ENCODE results near the gene RBP7.
"Not testable (repeated sequence)": the region's sequence is repeated elsewhere in the genome, so short reads cannot be mapped to it uniquely, and the experiment has no call there.

The RBP7 gene

DNA sequence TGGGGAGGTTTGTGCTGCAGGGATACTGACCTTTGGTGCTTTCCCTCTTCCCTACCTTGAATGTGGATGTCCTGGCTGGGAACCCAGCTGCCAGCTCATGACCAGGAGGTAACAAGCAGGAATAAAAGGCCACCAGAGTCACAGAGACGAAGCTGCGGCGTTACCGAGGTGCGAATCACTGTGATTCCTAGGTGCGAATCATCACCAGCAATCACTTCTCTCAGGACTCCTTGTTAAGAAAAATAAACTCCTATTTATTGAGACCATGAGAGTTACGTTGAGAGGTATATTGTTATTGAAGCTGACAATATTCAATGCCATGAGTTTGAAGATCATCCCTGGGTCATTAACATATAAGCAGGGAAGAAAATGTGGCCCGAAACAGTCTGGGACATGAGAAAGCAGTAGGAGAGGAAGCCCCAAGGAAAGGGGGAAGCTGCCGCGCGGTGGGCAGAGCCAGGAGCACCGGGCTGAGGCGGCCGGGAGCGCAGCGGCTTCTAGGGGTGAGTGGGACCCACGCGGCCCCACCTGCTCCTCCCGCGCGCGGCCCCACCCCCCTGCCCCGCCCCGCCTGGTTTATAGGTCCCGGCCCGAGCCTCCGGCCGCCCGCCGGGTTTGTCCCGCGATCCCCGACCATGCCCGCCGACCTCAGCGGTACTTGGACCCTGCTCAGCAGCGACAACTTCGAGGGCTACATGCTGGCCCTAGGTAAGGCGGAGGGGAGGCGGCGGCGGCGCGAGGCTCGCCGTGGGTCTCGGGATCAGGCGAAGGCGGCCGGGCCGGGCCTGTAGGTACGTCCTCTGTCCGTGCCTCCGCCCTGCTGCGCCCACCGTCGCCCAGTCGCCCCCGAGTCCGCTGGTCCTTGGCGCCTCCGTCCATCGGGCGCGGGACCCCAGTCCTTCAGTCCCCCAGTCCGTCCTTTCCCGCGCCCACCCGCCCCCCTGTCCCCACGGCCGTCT is at the start of gene RBP7:
RBP7 (plus strand) TSS at position 605 of the 959 bp plus-strand sequence; CDS start at position 636, 31 bp downstream.
- no peak for DNase-seq

DNA sequence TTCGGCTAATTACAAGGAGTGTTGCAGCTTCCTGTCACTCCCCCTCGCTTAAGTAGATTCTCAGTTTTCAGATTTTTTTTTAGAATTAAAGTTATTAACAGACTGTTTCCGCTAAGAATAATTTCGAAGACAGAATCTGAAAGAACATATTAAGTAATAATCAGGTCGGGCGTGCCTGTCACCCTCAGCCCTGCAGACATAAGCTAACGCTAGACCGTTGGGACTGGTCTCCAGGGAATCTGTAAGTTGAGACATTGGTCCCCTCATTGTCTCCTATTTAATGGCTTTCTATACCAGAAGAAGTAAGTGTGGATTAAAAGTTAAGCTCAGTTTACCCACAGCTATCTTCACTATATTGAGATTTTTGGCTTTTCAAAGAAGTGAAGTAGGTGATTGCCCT is 39.3 kb upstream of the RBP7 start:
- no peak for DNase-seq

DNA sequence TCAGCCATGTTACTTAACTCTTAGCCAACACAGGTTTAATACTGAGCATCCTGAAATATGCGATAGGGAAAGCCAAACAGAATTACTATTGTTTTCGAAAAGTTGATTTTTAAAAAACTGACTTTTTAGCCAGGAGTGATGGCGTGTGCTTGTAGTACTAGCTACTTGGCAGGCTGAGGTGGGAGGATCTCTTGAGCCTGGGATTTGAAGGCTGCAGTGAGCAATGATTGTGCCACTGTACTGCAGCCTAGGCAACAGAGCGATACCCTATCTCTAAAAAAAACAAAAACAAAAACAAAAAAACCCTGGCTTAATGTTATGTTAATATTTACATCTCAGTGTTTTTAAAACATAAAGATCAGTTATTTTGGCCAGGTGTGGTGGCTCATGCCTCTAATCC is 37.0 kb upstream of the RBP7 start:
- DNase-seq = no peak

DNA sequence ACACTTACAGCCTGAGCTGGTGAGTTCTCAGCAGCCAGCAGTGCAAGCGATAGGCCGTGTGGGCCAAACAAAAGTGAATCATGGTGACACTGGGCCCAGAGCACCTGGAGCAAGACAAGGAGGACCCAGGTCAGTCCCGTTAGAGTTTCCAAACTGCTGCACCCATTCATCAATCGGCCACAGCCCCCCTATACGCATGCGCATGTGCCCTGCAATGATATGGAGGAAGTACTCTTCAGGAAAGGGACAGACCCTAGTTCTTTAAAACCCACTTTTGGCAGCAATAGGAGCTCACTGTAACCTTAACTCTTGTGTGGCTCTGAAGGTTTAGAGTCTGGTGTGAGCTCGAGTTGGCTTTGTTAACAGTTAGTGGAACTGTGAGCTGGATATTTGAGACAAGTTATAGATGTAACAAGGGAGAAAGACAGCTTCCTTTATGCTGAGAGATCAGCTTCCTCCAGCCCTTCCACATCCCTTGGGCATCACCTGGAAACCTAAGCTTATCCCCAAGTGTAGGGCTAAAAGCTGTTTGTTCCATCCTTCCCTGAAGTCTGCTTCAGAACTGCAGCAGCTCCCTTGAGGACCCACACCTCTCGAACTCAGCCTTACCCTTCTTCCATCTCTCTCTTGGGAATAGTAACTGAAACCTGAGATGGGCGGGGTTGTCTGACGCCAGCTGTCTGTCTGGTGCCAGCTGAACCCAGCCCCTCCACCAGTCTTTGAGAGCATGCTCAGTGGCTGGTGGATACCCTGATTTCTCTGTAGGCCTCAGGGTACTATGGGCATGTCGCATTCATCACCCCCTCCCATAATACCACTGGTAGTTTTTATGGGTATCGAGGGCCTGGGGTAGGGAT is 36.1 kb upstream of the RBP7 start:
- DNase-seq = no peak

DNA sequence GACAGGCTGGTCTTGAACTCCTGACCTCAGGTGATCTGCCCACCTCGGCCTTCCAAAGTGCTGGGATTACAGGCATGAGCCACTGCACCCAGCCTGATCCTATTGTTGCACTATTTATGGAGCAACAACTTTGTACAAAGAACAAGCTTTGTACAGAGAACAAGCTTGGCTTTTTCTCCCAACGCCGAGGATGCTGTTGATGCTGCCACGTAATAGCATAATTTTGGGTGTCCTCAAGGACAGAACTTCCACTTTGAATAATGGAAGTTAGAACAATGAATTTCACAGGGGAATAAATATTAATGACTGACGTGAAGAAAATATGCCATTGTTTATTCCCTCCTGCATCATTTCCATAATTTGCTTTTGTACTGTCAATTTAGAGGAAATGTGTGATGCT is 12.8 kb upstream of the RBP7 start:
- DNase-seq = no peak

DNA sequence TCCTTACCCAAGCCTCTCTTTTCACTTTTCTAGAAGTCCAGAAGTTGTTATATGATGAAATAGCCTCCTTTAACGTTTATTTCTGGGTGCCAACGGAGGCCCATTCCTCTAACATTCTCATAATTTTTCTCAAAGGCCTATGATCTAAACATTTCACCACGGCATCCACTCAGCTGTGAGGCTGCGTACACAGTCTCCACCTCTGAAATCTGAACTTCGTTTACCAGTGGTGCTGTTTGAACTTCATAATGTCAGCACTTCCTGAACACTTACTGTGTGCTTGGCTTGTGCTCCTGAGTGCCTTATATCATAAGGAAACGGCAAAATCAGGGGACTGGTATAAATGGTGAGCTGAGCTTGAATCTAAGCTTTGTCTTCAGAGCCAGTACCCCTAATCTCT is 12.0 kb upstream of the RBP7 start:
- no peak for DNase-seq

DNA sequence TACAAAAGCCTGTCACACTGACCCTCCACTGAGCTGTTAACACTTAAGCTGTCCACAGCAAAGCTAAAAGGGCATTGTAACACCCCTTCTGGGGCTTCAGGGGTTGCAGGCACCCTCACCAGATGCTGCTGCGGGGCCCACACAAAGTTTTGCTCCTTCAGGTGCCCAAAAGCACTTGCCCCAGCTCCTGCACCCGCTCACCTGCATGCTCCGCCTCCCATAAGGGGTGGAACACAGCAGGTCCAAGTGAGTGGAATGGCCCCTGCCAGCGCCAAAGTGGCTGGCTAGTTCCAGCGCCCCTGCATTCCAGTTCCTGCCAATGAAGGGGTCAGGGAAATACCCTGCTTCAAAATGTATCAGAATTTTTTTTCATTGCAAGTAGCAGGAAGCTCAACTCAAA is 7.3 kb upstream of the RBP7 start:
- no peak for DNase-seq

DNA sequence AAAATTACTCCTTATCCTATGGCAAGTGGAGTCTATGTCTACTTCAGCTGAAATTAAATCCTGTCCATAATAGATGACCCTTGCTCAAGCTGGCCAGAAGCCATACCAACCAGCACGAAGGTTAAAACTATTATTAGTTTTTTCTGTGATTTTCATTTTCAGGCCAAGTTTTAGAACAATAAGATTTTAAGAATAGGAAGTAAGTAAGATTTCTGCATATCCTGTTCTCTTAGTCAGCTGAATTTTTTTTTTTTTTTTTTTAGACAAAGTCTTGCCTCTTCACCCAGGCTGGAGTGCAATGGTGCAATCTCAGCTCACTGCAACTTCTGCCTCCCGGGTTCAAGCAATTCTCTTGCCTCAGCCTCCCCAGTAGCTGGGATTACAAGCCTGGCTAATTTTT is 6.1 kb upstream of the RBP7 start:
- no peak for DNase-seq

DNA sequence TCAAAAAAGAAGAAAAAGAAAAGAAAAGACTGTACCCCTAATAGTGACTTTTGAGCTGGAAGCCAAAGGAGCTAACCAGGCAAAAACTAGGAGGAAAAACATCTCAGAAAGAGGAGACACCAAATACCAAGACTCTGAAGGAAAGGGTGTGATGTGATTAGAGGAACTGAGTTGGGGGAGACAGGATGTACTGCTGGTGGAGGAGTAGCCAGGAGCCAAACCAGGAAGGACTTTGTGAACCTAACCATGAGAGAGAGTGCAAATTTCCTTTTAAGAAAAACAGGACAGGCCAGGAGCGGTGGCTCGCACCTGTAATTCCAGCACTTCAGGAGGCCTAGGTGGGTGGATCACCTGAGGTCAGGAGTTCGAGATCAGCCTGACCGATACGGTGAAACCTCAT is 4.1 kb upstream of the RBP7 start:
- DNase-seq = no peak

DNA sequence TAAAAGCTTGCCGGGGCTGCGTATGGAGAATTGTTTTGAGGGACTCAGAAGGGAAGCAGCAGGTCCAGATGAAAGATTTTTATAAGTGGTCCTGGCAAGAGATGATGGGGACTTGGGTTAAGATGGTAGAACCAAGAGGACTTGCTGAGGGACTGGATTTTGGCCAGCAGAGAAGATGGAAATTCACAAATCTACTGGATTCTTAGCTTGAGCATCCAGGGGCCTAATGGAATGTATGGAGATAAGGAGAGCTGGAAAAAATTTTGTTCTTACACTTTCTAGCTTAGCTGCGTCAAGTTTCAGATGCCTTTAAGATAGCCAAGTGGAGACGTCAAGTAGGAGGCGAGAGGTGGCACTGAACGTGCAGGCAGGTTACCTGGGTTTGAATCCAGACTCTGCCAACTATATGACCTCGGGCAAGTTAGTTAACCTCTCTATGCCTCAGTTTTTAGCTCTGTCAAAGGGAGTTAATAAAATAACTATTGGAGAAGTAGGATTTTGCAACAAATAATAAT is 3.4 kb upstream of the RBP7 start:
- DNase-seq = no peak

DNA sequence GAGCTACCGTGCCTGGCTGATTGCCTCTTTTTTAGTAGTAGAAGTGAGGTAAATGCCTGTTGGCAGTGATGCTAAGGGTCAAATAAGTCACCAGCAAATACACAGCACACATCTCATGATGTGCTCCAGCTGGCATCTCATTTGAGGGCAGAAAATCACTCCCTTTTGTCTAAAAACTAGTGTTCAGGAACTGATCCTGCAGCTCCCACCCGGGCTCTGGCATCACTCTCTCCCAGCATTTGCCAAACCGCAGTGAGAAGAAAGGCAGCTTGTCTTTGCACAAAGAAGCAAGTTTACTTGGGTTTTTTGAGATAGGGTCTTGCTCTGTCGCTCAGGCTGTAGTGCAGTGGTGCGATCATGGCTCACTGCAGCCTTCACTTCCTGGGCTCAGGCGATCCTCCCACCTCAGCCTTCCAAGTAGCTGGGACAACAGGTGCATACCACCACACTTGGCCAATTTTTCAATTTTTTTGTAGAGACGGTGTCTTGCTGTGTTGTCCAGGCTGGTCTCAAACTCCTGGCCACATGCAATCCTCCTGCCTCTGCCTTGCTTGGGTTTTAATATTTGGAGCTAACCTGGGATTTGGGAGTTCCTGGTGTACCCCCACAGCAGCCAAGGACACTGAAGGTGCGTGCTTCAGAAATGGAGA is 4.1 kb downstream of the RBP7 start:
- DNase-seq = no peak

DNA sequence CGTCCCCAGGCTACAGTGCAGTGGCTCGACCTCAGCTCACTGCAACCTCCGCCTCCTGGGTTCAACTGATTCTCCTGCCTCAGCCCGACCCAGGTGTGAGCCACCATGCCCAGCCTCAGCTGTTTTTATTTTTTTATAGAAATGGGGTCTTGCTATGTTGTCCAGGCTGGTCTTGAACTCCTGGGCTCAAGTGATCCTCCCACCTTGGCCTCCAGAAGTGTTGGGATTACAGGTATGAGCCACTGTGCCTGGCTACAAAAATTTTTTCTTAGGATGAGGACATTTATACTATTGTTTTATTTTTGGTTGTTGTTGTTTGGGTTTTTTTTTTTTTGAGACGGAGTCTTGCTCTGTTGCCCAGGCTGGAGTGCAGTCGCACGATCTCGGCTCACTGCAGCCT is 8.2 kb downstream of the RBP7 start:
- DNase-seq = not testable (repeated sequence)

DNA sequence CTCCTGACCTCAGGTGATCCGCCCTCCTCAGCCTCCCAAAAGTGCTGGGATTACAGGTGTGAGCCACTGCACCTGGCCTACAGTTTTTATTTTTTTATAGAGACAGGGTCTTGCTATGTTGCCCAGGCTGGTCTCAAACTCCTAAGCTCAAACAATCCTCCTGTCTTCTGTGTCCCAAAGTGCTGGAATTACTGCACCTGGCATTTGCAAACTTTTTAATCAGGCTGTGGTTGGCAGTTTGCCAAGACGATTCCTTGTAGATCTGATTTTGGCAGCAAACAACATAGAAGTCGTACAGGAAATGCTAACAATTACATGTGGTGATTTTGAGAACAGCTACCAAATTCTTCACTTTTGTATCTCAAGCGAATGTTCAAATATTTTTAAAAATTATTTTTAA is 10.1 kb downstream of the RBP7 start:
- no peak for DNase-seq

DNA sequence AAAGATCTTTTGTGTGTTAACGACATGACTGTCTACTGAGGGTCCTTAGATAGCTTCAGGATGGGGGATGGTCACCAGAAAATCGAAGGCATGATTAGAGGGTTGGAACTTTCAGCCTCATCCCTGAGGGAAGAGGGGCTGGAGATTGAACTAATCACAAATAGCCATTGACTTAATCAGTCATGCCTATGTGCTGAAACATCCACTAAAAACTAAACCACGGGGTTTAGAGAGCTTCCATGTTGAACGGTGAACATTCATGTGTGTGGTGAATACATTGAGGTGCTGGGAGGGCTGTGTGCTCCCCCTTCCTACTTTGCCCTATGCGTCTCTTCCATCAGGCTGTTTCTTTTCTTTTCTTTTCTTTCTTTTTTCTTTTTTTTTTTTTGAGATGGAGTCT is 17.0 kb downstream of the RBP7 start:
- no peak for DNase-seq

DNA sequence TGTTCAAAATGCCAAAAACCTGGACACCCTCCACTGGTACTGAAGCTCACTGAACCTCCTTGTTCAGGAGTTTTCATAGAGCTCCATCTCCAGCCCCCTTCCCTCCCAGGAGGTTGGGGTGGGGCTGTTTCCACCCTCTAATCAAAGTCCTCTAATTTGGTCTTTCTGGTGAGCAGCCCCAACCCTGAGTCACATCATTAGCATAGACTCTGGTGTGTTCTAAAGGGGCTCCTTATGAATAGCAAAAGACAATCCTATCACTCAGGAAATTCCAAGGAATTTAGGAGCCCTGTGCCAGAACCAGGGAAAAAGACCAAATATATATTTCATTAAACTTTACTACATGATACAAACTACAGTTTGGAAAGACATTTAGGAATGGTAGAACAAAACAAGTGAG is 22.5 kb downstream of the RBP7 start:
- no peak for DNase-seq

DNA sequence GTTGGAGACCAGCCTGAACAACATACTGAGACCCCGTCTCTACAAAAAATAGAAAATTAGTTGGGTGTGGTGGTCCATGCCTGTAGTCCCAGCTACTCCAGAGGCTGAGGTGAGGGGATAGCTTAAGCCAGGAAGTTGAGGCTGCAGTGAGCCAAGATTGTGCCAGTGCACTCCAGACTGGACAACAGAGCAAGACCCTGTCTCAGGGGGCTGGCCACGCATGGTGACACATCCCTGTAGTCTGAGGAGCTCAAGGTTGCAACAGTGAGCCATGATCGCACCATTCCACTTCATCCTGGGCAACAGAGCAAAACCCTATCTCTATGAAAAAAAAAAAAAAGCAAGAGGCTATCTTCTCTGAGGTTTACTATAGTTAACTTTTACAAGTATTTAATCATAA is 23.1 kb downstream of the RBP7 start:
- no peak for DNase-seq

DNA sequence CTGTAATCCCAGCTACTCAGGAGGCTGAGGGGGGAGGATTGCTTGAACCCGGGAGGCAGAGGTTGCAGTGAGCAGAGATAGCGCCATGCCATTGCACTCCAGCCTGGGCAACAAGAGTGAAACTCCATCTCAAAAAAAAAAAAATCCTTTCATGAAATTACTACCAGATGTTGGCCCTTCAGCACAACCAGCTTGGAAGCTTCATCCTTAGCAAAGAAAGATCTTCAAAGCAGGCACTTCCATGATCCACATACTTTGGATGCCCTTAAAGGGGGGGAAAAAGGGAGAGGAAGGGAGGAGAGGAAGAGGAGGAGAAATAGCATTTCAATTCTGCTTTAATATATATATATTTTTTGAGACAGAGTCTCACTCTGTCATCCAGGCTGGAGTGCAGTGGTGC is 23.6 kb downstream of the RBP7 start:
- DNase-seq = not testable (repeated sequence)

DNA sequence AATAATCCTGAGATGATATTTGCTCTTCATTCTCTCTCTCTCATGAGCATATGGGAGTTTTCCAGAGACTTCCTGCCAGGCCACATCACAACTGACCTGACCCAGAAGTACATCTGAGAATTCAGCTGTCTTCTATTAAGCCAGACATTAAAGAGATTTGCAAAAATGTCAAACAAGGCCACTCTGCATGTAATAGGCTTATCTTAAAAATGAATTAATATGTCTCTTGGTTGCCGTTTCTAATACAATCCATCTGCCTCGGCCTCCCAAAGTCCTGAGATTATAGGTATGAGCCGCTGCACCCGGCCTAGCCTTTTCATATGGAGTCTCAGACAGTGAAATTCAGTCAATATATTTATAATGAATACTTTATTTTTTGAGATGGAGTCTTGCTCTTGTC is 25.0 kb downstream of the RBP7 start:
- not testable (repeated sequence) for DNase-seq

DNA sequence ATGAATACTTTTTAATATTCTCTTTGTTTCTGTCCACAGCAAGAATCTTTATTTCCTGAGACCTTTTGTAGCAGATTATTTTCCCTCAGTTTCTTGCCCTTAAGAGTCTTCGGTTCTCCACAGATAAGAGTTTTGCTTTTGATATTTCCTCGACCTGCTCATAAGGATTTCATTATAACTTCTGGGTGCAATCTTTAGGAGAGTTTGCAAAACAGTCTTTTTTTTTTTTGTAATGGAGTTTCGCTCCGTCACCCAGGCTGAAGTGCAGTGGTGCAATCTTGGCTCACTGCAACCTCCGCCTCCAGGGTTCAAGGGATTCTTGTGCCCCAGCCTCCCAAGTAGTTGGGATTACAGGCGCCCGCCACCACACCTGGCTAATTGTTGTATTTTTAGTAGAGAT is 25.6 kb downstream of the RBP7 start:
- DNase-seq = no peak

DNA sequence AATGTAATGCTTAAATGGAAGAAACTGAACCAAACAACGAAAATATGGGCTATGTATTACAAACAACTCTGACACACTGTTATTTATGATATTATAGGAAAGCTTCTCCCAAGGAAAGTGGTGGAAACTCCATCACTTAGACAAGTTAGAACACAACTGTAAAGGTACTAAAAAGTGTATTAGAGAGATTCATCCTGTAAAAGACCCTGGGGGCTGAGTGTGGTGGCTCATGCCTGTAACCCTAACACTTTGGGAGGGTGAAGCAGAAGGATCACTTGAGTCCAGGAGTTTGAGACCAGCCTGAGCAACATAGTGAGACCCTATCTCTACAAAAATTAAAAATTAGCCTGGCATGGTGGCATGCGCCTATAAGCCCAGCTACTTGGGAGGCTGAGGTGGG is 28.3 kb downstream of the RBP7 start:
- no peak for DNase-seq

DNA sequence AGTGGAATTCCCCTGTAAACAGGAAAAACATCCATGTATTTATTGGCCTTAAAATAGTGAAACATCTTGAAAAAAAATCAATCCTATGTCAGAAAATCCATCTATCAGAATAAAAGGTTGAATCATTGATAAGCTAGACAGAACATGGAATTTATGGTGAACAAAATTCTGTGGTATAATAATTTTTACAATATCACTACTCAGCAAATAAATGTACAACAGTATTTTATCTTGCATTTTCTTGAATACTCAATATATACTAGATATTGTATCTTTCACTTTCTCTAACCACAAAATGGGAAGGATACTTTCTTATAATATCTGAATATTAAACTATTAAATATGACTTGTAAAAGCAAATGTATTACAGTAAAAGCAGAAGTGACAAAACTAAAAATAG is 30.0 kb downstream of the RBP7 start:
- no peak for DNase-seq

DNA sequence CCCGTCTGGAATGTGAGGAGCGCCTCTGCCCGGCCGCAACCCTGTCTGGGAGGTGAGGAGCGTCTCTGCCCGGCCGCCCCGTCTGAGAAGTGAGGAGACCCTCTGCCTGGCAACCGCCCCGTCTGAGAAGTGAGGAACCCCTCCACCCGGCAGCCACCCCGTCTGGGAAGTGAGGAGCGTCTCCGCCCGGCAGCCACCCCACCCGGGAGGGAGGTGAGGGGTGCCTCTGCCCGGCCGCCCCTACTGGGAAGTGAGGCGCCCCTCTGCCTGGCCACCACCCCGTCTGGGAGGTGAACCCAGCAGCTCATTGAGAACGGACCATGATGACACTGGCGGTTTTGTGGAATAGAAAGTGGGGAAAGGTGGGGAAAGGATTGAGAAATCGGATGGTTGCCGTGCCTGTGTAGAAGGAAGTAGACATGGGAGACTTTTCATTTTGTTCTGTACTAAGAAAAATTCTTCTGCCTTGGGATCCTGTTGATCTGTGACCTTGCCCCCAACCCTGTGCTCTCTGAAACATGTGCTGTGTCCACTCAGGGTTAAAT is 32.0 kb downstream of the RBP7 start:
- DNase-seq = not testable (repeated sequence)

DNA sequence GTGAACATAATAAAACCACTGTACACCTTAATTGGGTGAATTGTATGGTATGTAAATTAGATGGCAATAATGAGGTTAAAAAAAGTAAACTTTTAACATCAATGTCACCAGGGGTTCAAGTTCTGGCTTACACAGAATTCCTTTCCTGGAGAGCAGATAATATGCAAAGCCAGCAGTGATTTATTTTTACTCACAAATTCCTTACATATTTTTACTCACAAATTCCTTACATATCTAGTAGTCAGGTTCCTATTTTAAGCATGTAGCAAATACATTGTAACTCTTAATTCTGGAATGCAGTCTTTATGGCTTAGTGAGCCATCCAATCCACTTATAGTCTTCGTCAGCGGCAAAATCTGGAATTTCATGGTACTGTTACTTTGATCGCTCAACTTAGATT is 34.4 kb downstream of the RBP7 start:
- no peak for DNase-seq

All from GOT3 (cell line).